AG04449 (cell line): ENCODE measurements around the gene MGAT2.

Experiments
- CTCF ChIA-PET: fragments of 350-600 bp; formaldehyde crosslinking; extraction: SDS; loops from one replicate; lab custom pipeline; 2021; ENCODE audit warnings: antibody characterized with exemption; lab: Yijun Ruan, JAX
- POLR2A ChIA-PET: fragments of 400-600, 350-600 bp; formaldehyde crosslinking; extraction: SDS; loops from one replicate; lab custom pipeline; 2020; ENCODE audit warnings: antibody characterized with exemption, inconsistent platforms; lab: Yijun Ruan, JAX
- DNase-seq: peaks from one replicate; pipeline ENCODE4 v3.0.0-alpha.2; 2010; ENCODE audit warnings: low read depth, low spot score
- H3K4me3 ChIP-seq: 2 replicates; pipeline ENCODE4 v1.5.1; 2011; ENCODE audit warnings: low read depth, mild to moderate bottlenecking, control low read depth, low read length
- TF ChIP-seq, protein P1 (sequence below): IDR thresholded peaks from one replicate; pipeline ENCODE4 v1.5.1; 2011; ENCODE audit warnings: mild to moderate bottlenecking, moderate library complexity, low read length, control low read depth, inconsistent platforms; ENCODE audit not compliant: insufficient read depth; ENCODE audit errors: missing control alignments

Gene MGAT2

GRCh38 chr14:49659526-49660455 lies 39.2 kb downstream of the MGAT2 start:
- ChIA-PET CTCF (no interaction called here), POLR2A (no interaction called here)
- TF ChIP-seq, protein P1, sequence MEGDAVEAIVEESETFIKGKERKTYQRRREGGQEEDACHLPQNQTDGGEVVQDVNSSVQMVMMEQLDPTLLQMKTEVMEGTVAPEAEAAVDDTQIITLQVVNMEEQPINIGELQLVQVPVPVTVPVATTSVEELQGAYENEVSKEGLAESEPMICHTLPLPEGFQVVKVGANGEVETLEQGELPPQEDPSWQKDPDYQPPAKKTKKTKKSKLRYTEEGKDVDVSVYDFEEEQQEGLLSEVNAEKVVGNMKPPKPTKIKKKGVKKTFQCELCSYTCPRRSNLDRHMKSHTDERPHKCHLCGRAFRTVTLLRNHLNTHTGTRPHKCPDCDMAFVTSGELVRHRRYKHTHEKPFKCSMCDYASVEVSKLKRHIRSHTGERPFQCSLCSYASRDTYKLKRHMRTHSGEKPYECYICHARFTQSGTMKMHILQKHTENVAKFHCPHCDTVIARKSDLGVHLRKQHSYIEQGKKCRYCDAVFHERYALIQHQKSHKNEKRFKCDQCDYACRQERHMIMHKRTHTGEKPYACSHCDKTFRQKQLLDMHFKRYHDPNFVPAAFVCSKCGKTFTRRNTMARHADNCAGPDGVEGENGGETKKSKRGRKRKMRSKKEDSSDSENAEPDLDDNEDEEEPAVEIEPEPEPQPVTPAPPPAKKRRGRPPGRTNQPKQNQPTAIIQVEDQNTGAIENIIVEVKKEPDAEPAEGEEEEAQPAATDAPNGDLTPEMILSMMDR = no peak
- no peak overlapping the region for H3K4me3 ChIP-seq
- DNase-seq = no peak

DNA sequence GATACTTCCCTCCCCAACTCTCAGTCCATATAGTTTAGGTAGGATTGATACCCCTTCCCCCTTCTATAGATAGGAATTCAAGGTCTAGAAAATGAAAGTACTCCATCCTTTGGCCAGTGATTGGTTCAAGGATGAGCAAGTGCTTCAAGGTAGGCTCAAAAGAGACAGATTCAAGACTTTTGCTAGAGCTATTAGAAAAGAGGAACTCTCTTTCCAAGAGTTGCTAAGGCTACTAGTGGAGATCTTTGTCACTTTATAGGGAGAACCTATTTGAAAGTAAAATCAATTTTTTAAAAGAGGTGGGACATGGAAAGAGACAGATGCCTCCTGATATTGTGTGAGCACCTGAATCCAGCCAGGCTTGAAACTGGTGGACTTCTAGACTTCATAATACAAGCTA lies 49.9 kb downstream of the MGAT2 start:
- ChIA-PET CTCF (interaction anchor here (0.7 to 1.4 kb wide), 3 partner anchors 10 to 209 kb away, joined by 3 to 4 read pairs (median 3); no protein-coding TSS in a partner anchor), POLR2A (no interaction called here)
- TF ChIP-seq, protein P1 = no peak
- no peak overlapping the region for H3K4me3 ChIP-seq
- DNase-seq = no peak
